GM18907 (cell line): Measurements from ENCODE around the gene COX6B2.
A peak's percentile ranks its signal among the peaks of the same experiment; 100 is the strongest.

ENCODE experiments used
- ATAC-seq: cut with Tn5 transposase; IDR thresholded peaks from one replicate; pipeline ENCODE4 v1.9.1; 2021; ENCODE audit warnings: mild to moderate bottlenecking, moderate library complexity; ENCODE audit not compliant: unreplicated experiment

COX6B2 gene

DNA sequence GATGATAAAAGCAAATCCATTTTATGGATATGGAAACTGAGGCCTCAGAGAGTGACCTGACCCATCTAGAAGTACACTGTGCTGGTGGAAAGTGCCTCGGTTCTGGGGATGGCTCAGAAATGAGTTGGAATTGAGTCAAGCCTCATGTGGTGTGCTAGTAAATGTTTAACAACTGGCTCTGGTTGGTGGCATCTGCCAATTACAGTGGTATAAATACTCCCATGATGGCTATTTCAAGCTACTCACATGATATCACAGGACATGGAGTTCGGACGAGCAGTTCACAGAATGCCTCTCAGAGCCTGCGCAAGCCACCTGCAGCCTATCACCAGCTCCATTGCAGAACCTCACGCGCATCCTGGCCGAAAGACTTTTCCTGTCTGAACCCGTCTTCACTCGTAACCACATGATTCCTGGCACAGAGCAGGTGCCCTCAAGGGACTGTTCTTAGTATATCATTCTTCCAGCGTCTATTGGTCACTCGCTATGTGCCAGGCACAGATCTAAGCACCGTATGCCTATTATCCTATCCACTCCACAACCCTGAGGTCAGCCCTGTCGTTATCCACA lies 38.5 kb downstream of the COX6B2 start:
- ATAC-seq: no peak

DNA sequence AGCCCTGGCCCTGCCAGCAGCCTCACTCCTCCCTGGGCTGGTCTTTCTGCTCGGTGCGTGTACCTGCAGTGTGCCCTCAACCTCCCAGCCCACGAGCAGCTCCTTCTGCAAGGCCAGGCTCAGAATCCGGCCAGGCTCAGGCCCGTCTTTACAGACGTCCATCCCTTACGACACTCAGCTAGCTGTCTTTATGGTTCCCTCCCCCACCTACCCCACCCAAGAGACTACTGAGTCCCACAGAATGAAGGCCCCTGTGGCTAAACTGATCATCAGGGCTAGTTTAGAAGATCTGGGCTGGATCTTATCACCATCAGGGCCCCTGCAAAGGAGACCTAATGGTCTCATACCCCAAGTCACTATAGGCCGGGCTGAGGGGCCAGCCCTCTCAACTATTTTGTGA lies 40.1 kb downstream of the COX6B2 start:
- no peak for ATAC-seq

DNA sequence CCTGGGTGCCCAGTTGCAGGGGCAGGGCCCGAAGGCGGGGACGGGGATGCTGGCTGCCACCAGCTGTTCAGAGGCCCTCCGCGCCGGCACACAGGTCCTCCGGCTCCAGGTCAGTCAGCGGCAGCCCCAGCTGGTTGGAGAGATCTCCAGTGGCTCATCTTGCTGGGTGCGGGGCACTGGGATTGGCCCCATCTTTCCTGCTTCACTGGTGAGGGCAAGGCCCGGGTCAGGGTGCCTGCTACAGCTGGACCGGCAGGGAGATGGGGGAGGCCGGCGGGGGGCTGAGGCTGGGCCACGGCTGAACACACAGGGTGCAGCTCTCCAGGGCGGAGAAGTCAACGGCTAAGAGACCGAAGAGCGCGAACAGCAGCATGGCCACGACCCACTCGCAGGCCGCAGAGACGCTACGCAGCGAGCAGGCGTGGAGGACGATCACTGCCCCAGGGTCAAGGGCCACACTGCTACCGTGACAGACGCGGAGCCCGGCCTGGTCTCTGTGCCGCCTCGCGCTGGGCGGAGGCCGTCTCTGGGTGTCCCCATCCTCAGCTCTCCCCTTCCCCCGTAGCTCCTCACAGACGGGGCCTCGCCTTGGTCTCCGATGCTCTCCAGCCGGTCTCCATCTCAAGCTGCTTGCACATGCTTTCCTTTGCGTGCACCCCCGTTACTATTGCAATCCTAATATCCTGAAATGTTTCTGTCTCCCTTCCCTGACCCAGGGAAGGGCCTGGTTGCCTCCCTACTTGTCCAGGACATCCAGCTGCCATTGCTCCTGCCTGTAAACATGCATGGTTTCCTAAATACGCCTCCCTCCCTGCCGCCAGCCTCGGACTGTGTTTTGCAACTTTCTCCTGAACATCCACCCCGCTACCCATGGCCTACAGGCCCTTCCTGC lies 41.7 kb downstream of the COX6B2 start:
- no peak for ATAC-seq

DNA sequence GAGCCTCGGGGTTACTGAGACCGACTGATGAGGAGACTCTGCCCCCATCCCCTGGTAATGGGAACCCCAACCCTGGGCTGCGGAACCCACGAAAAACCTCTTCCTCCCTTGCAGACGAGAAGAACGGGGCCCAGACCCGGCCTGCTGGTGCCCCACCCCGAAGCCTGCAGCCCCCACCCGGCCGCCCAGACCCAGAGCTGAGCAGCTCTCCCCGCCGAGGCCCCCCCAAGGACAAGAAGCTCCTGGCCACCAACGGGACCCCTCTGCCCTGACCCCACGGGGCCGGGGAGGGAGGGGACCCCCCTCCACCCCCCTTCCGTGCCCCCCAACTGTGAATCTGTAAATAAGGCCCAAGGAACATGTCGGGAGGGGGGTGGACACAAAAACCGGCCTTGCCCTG lies 42.7 kb downstream of the COX6B2 start:
- ATAC-seq: no peak

DNA sequence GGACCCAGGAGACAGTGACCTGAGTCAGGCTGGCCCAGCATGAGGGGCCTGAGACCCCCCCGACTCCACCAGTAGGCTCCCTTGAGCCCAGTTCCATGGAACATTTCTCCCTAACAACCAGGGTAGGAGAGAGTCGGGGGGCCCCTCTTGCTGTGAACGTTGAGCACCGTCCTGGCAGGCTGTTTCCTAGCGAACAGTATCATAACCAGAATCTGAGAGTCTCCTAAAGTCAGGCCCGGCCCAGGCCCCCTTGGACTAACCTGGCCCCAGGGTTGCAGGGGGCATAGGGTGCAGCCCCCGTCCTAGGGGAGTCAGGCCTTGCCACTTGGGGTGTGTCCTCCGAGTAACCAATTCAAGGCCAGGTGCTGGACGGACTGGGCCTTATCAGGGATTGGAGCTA lies 43.1 kb downstream of the COX6B2 start:
- no peak for ATAC-seq

DNA sequence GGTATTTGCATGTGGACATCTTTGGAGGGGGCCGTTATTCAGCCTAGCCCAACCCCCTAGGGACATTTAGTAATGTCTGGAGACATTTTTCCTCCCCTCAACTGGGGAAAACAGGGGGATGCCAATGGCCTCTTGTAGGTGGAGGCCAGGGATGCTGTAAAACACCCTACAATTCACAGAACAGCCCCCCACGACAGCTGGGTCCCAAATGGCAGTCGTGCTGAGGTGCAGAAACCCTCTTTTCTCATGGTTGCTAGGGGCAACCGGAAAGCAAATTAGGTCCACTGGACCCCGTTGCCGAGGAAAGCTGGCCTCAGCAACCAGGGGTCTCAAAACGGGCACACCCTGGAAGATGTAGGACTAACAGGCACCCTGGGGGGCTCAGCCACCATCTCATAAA lies 44.0 kb downstream of the COX6B2 start:
- ATAC-seq: no peak

DNA sequence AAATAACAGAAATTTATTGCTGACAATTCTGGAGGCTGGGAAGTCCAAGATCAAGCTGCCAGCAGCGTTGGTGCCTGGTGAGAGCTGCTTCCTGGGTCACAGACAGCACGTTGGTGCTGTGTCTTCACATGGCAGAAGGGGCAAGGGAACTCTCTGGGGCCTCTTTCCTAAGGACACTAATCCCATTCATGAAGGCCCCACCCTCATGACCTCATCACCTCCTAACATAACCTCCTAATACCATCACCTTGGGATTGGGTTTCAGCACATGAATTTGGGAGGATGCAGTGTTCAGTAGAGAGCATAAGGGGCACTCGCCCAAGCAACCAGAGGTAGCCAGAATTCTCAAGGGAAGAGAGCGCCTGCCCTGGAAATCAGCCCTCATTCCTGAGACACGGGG lies 45.1 kb downstream of the COX6B2 start:
- ATAC-seq: no peak

DNA sequence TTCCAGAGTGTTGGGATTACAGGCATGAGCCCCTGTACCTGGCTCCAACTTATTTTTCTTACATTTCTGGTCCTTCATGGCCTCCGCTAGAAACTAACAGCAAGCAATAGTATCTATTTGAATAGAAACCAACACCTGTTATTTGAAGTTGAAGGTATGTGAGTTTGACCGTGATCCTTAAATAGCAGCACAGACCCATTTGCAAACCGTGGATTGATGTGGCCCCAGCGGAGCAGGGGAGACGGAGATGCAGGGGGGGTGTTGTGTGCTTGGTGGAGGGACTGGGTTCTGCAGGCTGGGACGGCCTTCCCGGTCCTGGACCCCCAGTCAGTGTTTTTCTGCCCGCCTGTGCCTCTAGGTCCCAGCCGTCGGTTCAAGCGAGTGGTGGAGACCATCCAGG lies 46.2 kb downstream of the COX6B2 start:
- ATAC-seq: no peak

DNA sequence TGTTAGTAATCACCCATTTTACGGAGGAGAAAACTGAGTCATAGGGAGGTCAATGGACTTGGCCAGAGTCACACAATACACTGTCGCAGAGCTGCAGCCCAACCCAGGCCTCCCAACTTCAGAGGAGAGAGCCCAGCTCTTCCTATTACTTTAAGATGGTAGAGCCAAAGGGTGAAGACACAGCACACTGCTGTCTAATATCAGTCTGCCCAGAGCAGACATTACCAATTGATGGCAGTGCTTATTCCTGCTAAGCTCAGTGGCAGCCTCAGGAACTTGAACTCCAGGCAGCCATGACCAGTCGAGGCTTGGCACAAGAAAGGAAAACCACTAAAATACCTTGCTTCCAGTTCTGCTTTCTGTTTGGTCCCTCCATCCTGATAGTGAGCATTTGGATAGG lies 47.8 kb downstream of the COX6B2 start:
- no peak for ATAC-seq

DNA sequence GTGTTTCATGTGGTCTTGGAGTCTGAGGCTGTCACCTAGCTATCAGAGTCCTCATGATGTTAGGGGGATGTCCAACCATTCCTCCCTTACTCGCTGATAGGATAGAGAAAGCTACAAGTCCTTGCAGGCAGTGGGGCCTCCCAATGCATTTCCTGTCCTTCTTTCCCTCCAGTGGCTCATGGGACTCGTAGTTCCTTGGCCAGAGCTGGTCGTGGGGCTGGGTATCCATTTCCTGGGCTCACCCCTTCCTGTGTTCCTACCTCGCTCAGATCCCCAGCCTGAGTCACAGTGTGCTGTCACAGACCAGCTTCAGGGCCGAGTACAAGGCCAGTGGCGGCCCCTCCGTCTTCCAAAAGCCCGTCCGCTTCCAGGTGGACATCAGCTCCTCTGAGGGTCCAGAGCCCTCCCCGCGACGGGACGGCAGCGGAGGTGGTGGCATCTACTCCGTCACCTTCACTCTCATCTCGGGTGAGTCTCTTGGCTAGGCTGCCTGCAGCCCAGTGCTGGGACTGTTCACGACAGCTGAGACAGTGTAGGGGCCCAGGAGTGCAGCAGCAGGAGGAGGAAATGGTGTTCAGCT lies 48.4 kb downstream of the COX6B2 start:
- no peak for ATAC-seq

DNA sequence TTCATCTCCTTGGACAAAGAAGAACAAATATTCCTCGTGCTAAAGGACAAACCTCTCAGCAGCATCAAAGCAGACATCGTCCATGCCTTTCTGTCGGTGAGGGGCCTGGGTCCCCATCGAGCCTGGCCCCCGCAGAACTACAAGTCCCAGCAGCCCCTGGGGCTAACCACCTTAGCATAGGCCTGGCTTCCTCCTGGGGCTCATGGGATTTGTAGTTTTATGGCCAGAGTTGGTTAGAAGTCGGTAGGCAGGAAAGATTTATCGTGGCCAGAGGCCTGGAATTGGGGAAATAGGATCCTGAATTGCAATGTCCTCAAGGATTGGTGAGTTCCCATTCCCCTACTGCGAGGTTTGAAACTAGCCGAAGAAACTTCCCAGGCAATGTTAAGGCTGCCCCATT lies 49.0 kb downstream of the COX6B2 start:
- ATAC-seq: no peak

DNA sequence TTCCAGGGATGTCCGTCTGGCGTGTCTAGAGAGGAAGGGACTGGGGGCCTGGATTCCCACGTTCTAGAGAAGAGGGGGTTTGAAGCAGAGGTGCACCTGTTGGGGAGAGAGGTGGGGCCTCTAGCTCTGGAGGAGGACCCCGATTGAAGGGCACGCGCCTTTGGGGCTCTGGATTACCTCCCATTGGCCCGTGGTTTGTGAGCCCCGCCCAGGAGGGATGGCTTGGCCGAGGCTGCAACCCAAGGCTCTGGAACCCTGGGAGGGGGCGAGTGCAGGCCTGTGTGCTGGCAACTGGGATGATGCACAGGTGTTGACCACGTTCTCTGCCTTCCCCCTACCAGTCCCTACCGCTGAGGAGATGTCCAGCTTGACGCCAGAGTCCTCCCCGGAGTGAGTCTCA lies 49.5 kb downstream of the COX6B2 start:
- no peak for ATAC-seq

DNA sequence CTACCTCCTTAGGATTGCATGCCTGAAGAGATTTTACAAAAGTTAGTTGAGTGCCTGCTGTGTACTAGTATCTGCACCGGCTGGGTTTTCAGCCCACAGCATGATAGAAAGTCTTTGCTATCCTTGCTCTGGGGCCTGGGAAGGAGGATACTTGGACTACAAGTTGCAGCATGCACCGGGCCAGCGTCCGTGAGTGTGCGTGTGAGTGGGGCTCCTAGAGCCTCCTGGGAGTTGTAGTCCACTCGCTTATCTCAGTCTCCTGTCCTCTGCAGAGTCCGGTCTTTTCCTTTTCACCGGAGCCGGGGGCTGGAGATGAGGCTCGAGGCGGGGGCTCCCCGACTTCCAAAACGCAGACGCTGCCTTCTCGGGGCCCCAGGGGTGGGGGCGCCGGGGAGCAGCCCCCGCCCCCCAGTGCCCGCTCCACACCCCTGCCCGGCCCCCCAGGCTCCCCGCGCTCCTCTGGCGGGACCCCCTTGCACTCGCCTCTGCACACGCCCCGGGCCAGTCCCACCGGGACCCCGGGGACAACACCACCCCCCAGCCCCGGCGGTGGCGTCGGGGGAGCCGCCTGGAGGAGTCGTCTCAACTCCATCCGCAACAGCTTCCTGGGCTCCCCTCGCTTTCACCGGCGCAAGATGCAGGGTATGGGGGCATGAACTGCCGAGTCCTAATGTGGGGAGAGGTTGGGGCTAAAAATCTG lies 50.1 kb downstream of the COX6B2 start:
- ATAC-seq: no peak

DNA sequence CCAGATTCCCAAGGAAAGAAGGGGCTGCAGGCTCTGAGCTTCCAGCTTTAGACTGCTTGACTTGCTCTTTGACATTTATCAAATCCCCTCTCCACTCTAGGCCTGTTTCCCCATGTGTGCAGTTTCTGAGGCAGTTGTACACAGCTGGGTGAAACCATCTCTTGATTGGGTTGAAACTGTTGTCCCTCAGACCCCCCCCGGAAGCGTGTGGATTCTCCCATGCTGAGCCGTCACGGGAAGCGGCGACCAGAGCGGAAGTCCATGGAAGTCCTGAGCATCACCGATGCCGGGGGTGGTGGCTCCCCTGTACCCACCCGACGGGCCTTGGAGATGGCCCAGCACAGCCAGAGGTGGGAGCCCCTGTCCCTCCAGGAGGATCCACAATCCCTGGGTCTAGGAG lies 51.0 kb downstream of the COX6B2 start:
- no peak for ATAC-seq

DNA sequence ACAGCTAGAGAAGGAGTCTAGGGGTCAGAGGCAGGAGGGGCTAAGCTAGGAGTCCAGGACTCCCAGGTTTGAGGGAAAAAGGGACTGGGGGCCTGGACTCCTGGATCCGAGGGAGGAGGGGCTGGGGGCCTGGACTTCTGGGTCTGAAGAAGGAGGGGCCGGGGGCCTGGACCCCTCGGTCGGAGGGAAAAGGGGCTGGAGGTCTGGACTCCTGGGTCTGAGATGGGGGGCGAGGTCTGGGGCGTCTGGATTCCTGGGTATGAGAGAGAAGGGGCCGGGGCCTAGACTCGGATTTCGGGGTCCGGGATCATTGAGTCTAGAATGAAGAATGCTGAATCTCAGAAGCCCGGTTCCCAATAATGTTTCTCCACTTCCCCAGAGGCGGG lies 52.2 kb downstream of the COX6B2 start:
- no peak for ATAC-seq

DNA sequence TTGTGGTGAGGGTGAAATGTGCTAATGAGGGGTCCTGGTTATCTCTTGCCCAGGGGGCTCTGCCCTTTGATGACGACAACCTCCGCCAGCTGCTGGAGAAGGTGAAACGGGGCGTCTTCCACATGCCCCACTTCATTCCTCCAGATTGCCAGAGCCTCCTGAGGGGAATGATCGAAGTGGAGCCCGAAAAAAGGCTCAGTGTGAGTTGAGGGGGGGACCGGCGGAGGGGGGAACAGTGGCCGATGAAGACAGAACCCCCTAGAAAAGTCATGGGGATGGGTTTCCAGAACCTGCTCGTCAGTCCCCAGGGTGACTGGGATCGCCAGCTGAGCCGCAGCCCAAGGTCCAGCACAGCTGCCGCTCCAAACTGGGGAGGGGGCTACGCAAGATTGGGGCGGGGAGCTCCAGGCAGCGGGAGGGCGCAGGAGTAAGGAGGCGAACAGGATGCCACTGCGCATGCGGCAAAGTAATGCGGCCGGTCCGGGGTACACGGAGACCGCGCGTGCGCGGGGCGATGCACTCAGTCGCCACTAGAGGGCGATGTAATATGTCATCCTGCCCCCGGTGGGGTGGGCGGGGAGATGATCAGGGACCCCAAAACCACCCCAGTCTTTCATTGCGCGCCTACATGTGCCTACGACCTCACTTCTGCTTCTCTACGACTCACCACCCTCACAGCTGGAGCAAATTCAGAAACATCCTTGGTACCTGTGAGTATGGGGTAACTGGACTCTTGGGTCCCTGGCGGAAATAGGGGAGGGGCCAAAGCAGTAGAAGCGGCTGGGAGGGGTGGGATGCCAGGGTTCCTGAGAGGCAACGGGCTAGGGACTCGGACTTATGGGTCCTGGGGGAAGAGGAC lies 52.8 kb downstream of the COX6B2 start:
- ATAC-seq: peak; percentile 70

DNA sequence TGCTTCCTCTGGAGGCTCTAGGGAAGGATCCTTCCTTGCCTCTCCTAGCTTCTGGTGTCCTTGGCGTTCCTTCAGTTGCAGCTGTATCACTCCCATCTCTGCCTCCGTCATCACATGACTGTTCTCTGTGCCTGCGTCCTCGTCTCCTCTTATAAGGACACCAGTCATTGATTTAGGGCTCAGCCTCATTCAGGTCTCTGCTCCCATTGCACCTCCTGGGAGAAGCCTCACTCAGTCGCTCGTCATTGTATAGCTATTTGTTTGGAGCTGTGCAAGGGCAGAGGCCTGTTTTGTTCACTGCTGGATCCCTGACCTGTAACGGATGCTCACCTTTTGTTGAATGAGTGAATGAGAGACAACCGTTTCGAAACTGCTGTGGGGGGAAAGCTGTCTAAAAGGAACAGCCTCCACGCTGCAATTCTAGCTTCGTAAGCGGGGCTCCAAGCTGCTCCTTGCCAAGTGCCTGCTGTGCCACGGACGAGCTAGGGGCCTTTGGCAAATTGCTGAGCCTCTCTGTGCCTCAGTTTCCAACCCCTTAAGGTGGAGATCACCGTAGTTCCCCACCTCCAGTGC lies 53.5 kb downstream of the COX6B2 start:
- no peak for ATAC-seq

DNA sequence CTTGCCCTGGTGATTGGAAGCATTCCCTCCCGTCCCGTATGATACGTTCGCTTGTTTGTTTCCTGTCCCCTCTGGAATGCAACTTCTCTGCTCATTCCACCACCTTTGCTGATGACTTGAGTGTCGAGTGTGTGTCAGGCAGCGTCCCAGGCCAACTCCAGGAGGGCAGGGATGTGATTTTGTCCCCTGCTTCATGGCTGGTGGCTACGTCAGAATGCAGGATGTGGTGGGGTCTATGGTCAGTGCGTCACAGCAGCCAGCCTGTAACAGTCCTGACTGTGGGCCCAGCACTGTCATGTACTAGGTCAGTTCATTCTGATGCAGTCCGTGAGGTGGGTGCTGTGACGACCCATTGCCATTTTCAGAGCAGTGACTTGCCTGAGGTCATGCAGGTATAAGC lies 54.5 kb downstream of the COX6B2 start:
- no peak for ATAC-seq
